Astrocyte (in vitro differentiated cells and primary cell): ENCODE measurements around the gene EYS.

ENCODE experiments used
- EZH2 ChIP-seq: IDR thresholded peaks from 2 replicates; pipeline ENCODE4 v1.6.1; 2012; ENCODE audit warnings: mild to moderate bottlenecking, low read length, inconsistent platforms; ENCODE audit not compliant: insufficient read depth
- TF ChIP-seq, protein P1 (sequence below): IDR thresholded peaks from 2 replicates; pipeline ENCODE4 v1.5.1; 2011; ENCODE audit warnings: low read depth, mild to moderate bottlenecking, inconsistent platforms, low read length, moderate library complexity; ENCODE audit not compliant: insufficient read depth

DNA sequence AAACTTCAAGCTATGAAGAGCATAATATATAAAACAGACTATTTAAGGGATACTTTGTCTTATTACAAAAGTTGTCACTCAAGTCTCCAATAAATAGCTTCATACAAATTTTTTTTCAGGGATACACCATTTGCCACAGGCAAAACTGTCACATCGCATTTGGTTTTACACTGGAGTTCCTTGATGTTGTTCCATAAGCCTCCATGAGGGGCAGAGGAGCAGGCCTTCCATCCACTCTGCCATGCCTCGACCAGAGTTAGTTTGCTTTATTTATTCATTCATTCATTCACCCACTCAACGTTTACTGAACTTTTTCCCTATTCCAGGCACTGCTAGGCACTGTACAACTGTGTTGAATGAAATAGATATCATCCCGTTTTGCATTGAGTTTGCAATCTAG lies 1824.8 kb downstream of the EYS start:
- TF ChIP-seq, protein P1, sequence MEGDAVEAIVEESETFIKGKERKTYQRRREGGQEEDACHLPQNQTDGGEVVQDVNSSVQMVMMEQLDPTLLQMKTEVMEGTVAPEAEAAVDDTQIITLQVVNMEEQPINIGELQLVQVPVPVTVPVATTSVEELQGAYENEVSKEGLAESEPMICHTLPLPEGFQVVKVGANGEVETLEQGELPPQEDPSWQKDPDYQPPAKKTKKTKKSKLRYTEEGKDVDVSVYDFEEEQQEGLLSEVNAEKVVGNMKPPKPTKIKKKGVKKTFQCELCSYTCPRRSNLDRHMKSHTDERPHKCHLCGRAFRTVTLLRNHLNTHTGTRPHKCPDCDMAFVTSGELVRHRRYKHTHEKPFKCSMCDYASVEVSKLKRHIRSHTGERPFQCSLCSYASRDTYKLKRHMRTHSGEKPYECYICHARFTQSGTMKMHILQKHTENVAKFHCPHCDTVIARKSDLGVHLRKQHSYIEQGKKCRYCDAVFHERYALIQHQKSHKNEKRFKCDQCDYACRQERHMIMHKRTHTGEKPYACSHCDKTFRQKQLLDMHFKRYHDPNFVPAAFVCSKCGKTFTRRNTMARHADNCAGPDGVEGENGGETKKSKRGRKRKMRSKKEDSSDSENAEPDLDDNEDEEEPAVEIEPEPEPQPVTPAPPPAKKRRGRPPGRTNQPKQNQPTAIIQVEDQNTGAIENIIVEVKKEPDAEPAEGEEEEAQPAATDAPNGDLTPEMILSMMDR, result no peak
- TF ChIP-seq EZH2, result no peak
